GM19467 (cell line): ENCODE data around the gene PIK3CB.
"Not testable (repeated sequence)": the region's sequence is repeated elsewhere in the genome, so short reads cannot be mapped to it uniquely, and the experiment has no call there.

Experiments used
- ATAC-seq: cut with Tn5 transposase; IDR thresholded peaks from one replicate; pipeline ENCODE4 v1.9.1; 2021; ENCODE audit warnings: mild to moderate bottlenecking, moderate library complexity; ENCODE audit not compliant: unreplicated experiment

The PIK3CB gene

DNA sequence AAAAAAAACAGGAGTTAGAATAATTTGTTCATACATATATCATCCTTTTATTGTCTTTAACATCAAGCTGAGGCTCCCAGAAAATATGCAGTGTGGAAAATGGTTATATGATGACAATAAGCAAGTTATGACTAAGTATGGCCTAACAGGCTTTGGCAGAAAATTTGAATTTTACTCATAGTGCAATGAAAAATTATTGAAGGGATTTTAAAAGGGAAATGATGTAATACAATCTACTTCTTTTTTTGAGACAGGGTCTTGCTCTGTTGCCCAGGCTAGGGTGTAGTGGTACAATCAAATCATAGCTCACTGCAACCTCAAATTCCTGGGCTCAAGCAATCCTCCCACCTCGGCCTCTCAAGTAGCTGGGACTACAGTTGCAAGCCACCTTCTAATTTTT is 147.5 kb downstream of the PIK3CB start:
- no peak for ATAC-seq

DNA sequence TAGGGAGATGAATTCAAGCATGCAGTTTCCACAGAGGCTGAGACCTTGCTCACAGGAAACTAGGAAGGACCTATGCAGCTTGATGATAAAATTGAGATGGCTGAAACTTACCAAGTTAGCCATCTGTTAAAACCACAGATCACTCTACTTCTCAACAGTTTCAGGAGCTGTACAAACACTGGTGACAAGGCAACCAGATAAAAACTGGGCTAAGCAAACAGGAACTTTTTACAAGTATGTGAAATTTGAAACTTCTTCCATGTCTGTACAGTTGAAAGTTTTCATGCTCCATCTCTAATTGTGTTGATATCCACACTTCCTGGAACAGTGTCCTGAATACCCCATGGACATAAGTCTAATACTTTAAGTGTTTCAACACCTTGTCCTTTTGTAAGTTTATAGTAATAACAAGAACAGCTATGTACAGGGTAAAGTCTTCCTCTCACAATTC is 147.9 kb downstream of the PIK3CB start:
- peak; percentile 98 for ATAC-seq

GRCh38 chr3:138684396-138684795 is 150.3 kb downstream of the PIK3CB start:
- ATAC-seq: no peak

- no peak for ATAC-seq
Measured at GRCh38 chr3:138682648-138683047, 152.1 kb downstream of the PIK3CB start.

- ATAC-seq: no peak
Measured at GRCh38 chr3:138681463-138682220, 153.1 kb downstream of the PIK3CB start.

- ATAC-seq: not testable (repeated sequence)
Measured at GRCh38 chr3:138680974-138681373, 153.8 kb downstream of the PIK3CB start.

- no peak for ATAC-seq
Measured at GRCh38 chr3:138678874-138679392, 155.8 kb downstream of the PIK3CB start.

GRCh38 chr3:138678086-138678485 is 156.6 kb downstream of the PIK3CB start:
- no peak for ATAC-seq

DNA sequence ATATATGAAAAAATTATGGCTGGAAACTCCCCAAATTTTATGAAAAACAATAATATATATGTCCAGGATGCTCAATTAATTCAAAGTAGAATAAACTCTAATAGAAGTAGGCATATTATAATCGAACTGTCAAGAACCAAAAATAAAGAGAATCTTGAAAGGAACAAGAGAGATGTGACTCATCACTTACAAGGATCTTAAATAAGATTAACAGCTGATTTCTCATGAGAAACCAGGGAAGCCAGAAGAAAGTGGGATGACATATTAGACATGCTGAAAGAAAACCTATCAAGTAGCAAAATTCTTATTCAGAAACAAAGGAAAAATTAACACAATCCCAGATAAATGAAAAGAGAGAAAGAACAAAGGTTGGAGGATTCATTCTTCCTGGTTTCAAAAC is 159.3 kb downstream of the PIK3CB start:
- no peak for ATAC-seq

GRCh38 chr3:138673641-138674530 is 160.8 kb downstream of the PIK3CB start:
- no peak for ATAC-seq

DNA sequence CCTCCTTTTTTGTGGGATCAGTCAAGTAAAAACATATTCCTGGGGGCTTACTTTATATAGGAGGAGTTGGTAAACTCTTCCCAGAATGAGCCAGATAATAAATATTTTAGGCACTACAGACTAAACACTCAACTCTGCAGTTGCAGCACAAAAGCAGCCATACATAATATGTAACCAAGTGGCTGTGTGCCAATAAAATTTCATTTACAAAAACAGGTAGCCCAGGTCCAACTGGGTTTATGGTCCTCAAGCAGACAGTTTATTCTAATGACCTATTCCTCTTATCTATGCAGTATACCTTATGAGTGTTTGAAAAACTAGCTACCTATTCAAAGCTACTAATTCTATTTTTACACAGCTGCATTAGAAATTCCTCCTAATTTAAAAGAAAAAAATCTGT is 164.3 kb downstream of the PIK3CB start:
- no peak for ATAC-seq

DNA sequence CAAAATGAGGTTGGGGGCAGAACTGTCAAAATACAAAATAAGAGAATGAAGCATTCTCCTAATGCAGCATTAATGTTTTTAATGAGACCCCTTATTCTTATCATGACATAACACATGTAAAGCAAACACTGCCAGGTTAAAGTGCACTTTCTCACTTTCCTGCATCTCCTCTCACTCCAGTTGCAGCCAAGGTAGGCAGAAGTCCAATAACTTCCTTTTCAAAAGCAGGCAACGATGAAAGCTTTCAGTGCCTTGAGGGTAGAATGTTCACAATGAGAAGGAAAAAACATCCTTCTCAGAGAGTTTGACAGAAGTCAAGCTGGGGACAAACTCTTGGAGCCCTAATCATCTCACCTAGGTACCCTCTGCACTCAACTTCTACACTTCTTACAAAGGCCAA is 166.6 kb downstream of the PIK3CB start:
- no peak for ATAC-seq

DNA sequence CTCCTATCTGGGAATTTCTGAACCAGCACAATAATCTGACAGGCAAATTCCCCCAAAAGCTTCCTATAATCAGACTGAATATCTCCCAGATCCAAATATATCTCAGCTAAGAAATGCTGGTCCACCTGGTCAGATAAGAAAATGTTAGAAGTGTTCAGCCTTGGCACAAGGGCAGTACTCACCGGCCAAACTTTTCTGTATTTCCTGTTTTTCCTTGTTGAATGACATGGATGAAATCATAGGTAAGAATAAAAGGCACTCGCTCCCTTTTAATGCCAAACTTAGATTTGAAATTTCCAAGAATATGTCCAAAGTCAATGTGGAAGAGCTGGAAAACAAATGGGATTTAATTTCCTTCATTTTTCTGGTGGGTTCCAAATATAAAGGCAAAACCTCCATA is 177.2 kb downstream of the PIK3CB start:
- no peak for ATAC-seq

- ATAC-seq: no peak
Measured at GRCh38 chr3:138653567-138653966, 181.2 kb downstream of the PIK3CB start.

GRCh38 chr3:138649134-138649533 is 185.6 kb downstream of the PIK3CB start:
- no peak for ATAC-seq

GRCh38 chr3:138646513-138646912 is 188.2 kb downstream of the PIK3CB start:
- ATAC-seq: no peak

- ATAC-seq: no peak
Measured at GRCh38 chr3:138646008-138646407, 188.7 kb downstream of the PIK3CB start.

GRCh38 chr3:138642927-138643253 is 191.8 kb downstream of the PIK3CB start:
- no peak for ATAC-seq

DNA sequence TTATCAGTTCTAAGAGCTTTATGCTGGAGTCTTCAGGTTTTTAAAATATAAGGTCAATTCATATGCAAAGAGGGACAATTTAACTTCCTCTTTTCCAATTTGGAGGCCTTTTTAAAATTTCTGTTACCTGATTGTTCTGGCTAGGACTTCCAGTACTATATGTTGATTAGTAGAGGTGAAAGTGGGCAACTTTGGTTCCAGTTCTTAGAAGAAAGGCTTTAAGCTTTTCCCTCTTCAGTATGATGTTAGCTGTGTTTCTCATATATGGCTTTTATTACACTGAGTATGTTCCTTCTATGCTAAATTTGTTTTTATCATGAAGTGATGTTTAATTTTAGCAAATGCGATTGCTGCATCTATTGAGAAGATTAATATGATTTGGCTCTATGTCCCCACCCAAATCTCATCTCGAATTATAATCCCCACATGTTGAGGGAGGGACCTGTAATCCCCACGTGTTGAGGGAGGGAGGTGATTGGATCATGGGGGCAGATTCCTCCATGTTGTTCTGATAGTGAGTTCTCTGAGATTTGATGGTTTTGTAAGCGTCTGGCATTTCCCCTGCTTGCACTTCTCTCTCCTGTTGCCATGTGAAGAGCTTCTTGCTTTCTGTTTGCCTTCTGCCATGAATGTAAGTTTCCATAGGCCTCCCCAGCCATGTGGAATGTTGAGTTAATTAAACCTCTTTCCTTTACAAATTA is 192.4 kb downstream of the PIK3CB start:
- ATAC-seq: no peak

GRCh38 chr3:138640537-138640936 is 194.2 kb downstream of the PIK3CB start:
- no peak for ATAC-seq

GRCh38 chr3:138638641-138639040 is 196.1 kb downstream of the PIK3CB start:
- no peak for ATAC-seq
